ENCODE results near the gene ATP2B2.

ATP2B2 gene

GRCh38 chr3:10368512-10368911 lies 136.9 kb downstream of the ATP2B2 start:
- no peak for DNase-seq (ENCODE audit: low read depth in 1 of 2, low spot score in 1 of 2)

GRCh38 chr3:10367506-10367905 lies 137.9 kb downstream of the ATP2B2 start:
- no peak for DNase-seq (ENCODE audit: low read depth in 1 of 2, low spot score in 1 of 2)

- DNase-seq (ENCODE audit: low read depth in 1 of 2, low spot score in 1 of 2), result peak in 1 of 2 donors; percentile 6
These were observed 138.7 kb downstream of the ATP2B2 start for GRCh38 chr3:10366651-10367101.

- DNase-seq (ENCODE audit: low read depth in 1 of 2, low spot score in 1 of 2), result no peak
These were observed 139.6 kb downstream of the ATP2B2 start for GRCh38 chr3:10365791-10366190.

- no peak for DNase-seq (ENCODE audit: low read depth in 1 of 2, low spot score in 1 of 2)
These were observed 140.1 kb downstream of the ATP2B2 start for GRCh38 chr3:10365316-10365715.

GRCh38 chr3:10364806-10365205 lies 140.6 kb downstream of the ATP2B2 start:
- no peak for DNase-seq (ENCODE audit: low read depth in 1 of 2, low spot score in 1 of 2)

GRCh38 chr3:10363935-10364334 lies 141.5 kb downstream of the ATP2B2 start:
- DNase-seq (ENCODE audit: low read depth in 1 of 2, low spot score in 1 of 2), result no peak

- DNase-seq (ENCODE audit: low read depth in 1 of 2, low spot score in 1 of 2), result no peak
These were observed 144.0 kb downstream of the ATP2B2 start for GRCh38 chr3:10361375-10361774.

GRCh38 chr3:10360478-10360877 lies 144.9 kb downstream of the ATP2B2 start:
- no peak for DNase-seq (ENCODE audit: low read depth in 1 of 2, low spot score in 1 of 2)

GRCh38 chr3:10359761-10360161 lies 145.6 kb downstream of the ATP2B2 start:
- no peak for DNase-seq (ENCODE audit: low read depth in 1 of 2, low spot score in 1 of 2)

GRCh38 chr3:10358309-10358980 lies 146.9 kb downstream of the ATP2B2 start:
- DNase-seq (ENCODE audit: low read depth in 1 of 2, low spot score in 1 of 2), result no peak

GRCh38 chr3:10357592-10358308 lies 147.6 kb downstream of the ATP2B2 start:
- no peak for DNase-seq (ENCODE audit: low read depth in 1 of 2, low spot score in 1 of 2)

GRCh38 chr3:10357095-10357494 lies 148.3 kb downstream of the ATP2B2 start:
- no peak for DNase-seq (ENCODE audit: low read depth in 1 of 2, low spot score in 1 of 2)

- no peak for DNase-seq (ENCODE audit: low read depth in 1 of 2, low spot score in 1 of 2)
These were observed 148.9 kb downstream of the ATP2B2 start for GRCh38 chr3:10356461-10356981.

- DNase-seq (ENCODE audit: low read depth in 1 of 2, low spot score in 1 of 2), result no peak
These were observed 150.9 kb downstream of the ATP2B2 start for GRCh38 chr3:10354361-10355015.

- DNase-seq (ENCODE audit: low read depth in 1 of 2, low spot score in 1 of 2), result no peak
These were observed 151.6 kb downstream of the ATP2B2 start for GRCh38 chr3:10353661-10354360.

GRCh38 chr3:10353160-10353559 lies 152.2 kb downstream of the ATP2B2 start:
- DNase-seq (ENCODE audit: low read depth in 1 of 2, low spot score in 1 of 2), result no peak

GRCh38 chr3:10352146-10352911 lies 153.1 kb downstream of the ATP2B2 start:
- DNase-seq (ENCODE audit: low read depth in 1 of 2, low spot score in 1 of 2), result no peak

GRCh38 chr3:10351013-10351735 lies 154.2 kb downstream of the ATP2B2 start:
- DNase-seq (ENCODE audit: low read depth in 1 of 2, low spot score in 1 of 2), result no peak

All from stimulated activated CD4-positive, alpha-beta T cell treated with anti-CD3 and anti-CD28 coated beads, Interleukin-15, amount 100 ng/mL, for 1 hour (primary cell).